Measurements from ENCODE around the gene PTPRO.

DNA sequence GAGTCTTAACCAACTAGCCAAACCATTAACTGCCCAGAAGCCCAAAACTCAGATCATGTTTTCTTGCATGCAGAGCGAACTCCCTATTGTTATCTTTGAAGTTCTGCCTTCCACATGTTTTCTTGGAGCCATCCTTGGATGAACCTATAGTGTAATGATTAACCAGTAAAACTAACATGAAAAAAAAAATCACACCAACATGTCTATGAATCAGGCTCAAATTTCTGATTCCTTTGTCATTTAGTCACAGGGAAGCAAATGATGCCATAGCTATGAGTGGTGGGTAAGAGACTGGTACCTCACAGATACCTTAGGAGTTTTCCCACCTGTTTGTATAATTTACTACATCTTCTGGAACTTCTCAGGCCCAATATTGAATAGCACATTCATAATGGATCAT, 70.7 kb downstream of the PTPRO start:
- TF ChIP-seq, protein P1, sequence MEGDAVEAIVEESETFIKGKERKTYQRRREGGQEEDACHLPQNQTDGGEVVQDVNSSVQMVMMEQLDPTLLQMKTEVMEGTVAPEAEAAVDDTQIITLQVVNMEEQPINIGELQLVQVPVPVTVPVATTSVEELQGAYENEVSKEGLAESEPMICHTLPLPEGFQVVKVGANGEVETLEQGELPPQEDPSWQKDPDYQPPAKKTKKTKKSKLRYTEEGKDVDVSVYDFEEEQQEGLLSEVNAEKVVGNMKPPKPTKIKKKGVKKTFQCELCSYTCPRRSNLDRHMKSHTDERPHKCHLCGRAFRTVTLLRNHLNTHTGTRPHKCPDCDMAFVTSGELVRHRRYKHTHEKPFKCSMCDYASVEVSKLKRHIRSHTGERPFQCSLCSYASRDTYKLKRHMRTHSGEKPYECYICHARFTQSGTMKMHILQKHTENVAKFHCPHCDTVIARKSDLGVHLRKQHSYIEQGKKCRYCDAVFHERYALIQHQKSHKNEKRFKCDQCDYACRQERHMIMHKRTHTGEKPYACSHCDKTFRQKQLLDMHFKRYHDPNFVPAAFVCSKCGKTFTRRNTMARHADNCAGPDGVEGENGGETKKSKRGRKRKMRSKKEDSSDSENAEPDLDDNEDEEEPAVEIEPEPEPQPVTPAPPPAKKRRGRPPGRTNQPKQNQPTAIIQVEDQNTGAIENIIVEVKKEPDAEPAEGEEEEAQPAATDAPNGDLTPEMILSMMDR (IDR thresholded peaks at IDR 0.05): no peak
- no peak for TF ChIP-seq POLR2AphosphoS5 (IDR thresholded peaks at IDR 0.05; ENCODE audit: insufficient read depth in 1 of 2, low read depth in 1 of 2)
